ENCODE data around the gene RXRA.
"Not testable (repeated sequence)": the region's sequence is repeated elsewhere in the genome, so short reads cannot be mapped to it uniquely, and the experiment has no call there.

The RXRA gene

GRCh38 chr9:134293611-134294152 is 32.6 kb upstream of the RXRA start:
- DNase-seq (ENCODE audit: low spot score), result peak; percentile 12

DNA sequence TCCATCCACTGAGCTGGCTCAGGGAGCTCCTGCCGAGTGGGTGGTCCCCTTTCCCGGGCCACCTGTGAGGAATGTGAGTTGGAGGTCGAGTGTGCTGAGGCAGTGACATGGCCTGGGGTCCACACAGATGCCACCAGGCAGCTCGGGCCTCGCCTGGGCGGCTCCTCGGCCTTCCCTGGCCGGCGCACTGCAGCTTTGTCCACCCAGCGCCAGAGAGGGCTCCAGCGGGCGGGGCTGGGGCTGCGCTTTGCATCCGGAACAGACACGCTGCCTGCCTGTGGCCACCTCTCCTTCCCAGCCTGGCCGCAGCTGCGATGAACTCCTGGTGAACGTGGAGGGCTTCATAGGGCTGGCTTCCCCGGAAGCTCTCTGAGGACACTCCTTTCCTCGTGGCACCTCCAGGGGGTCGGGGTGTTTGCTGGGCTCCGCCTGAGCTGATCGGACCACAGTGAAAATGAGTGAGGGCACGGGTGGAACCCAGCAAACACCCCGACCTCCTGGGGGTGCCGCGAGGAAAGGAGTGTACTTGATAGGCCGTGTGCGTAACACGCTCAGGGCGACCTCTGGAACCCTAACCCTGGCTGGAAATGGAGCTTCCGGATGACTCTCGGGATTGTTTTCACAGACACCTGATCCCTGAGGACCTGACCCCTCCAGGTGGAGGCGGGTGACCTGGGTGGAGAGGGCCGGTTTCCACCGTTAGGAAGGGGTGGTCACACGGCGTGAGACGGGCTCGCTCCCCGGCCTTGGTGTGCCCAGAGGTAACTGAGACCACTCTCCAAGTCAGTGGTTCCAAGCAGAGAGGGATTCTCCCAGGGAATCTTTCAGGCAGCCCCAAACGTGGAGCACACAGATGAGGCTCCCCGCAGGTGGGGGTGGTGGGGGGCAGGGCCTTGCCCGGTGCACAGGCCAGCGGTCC is 31.8 kb upstream of the RXRA start:
- DNase-seq (ENCODE audit: low spot score), result peak; percentile 21

DNA sequence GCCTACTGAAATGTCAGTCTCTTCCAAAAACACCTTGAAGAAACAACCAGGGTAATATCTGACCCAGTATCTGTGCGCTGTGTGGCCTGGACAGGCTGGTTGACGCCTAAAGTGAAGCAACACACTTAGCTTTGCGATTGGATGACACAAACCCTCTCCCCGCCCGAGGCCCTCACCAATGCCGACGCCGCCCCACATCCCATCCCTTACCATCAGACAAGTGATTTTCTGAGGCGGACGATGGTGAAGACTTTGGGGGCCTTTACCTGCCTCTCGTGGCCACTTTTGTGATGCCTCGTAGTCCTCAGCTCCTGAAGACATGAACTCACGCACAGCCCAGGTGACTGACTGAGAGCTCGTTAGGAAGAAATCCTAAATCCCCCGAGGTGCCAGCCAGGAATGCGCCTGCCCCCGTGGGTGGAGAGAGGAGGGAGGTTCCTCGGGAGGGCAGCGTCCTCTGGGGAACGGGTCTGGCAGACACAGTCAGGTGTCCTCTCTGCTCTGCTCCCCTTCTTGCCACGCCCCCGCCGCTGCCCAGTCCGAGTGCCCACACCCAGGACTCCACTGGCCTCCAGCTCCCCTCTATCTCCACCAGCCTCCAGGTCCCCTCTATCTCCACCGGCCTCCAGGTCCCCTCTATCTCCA is 31.0 kb upstream of the RXRA start:
- DNase-seq (ENCODE audit: low spot score), result no peak

DNA sequence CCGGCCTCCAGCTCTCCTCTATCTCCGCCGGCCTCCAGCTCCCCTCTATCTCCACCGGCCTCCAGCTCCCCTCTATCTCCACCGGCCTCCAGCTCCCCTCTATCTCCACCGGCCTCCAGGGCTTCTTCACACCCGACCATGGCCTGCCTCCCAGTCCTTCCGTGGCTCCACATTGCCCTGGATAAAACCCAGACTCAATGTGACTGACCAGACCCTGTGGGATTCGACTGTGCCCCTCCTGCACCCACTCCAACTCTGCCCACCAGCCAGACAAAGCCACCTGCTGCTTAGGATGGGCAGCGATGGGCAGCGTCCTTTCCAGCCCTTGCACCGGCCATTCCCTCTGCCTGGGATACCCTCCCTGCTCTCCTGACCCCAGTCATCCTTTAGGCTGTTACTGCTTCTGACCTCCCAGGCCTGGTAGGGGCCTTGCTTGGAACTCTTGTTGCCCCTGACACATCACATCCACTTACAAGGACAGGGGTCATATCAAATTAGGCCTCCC is 30.5 kb upstream of the RXRA start:
- DNase-seq (ENCODE audit: low spot score), result no peak

DNA sequence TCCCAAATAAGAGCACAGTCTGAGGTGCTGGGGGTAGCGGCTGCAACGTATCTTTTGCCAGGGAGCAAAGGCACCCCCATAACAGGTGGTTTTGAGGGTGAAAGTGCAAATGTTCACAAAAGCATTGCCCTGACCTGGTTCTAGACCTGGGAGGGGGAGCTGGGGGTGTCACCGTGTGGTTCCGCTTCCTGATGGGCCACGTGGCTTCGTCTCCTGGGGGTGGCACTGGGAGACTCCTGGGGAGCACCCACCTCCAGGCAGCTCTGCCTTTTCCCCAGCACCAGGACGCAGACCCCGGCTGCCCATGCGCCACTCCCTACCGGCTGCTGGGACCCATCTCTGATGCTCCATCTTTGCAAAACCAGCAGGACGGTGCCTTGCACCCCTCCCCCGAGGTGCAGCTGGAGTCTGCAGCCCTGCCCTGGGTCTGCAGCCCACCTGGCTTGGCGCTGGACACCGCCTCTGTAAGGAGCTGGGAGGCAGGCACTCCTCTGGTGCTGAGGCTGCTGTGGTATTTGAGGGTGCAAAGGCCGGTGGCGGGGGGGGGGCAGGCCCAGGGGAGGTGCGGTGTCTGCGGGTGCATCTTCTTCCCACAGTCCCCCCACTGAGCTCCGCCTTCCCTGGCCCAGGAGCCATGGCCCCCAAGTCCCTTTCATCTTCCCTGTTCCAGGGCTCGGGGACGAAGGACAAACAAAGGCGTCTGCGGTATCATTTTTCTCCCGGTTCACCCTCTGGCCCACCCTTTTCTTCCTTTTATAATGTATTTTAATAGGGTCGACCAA is 29.8 kb upstream of the RXRA start:
- DNase-seq (ENCODE audit: low spot score), result no peak

DNA sequence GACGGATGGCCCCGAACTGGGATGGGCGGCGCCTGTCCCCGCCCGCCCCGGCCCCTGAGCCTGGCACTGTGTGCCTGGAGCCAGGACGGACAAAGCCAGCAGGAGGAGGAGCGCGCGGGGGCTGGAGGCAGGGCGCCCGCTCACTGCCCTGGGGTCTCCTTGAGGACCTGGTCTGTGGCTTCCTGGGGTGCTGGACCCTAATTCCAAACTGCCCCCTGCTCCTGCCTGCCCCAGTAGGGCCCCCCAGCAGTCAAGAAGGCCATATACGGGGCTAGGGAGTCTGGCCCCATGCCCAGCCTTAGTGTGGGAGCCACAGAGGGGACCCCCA is 29.2 kb upstream of the RXRA start:
- no peak for DNase-seq (ENCODE audit: low spot score)

DNA sequence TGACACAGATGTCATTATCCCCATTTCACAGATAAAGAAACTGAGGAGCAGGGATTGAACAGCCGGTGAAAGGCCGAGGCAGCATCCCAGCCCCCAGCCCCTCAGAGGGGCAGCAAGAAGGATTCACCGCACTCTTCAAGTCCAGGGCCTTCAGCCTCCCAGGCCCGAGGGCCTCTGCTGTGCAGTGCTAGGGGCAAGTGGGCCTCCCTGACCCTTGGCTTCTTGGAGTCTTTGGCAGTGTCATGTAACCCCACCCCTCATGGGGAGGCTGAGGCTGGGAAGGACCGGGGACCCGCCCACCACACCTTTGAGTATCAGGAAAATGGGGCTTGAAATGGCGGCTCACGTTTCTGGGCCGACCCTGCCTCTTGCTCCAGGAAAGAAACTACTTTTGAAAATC is 28.7 kb upstream of the RXRA start:
- no peak for DNase-seq (ENCODE audit: low spot score)

DNA sequence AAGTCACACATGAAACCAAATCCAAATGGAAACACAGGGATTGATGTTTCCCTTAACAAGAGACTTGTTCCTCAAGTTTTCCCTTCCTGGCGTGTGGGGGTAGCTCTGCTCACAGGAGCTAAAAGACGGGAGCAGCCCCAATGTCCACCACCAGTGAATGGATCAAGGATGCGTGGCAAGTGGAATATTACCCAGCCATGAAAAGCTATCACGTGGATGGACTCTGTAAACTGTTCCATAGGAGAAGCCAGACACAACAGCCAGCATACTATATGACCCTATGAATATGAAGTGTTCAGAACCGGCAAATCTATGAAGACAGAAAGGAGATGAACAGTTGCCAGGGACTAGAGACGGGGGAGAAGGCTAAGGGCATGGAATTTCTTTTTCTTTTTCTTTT is 28.3 kb upstream of the RXRA start:
- DNase-seq (ENCODE audit: low spot score), result no peak

DNA sequence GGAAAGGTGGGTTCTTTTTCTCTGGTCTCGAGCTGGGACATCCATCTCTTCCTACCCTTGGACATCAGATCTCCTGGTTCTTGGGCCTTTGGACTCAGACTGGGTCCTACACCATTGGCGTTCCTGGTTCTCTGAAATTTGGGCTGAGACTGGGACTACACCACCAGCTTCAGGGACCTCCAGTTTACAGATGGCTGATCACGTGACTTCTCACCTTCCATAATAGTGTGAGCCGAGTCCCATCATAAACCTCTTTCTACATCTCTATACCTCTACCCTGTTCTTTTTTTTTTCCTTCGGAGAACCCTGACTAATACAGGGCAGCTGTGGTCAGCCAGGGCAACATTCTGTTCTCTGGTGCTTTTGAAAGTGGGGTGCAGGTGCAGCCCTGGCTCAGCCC is 27.2 kb upstream of the RXRA start:
- no peak for DNase-seq (ENCODE audit: low spot score)

GRCh38 chr9:134299883-134300282 is 26.4 kb upstream of the RXRA start:
- DNase-seq (ENCODE audit: low spot score), result no peak

- no peak for DNase-seq (ENCODE audit: low spot score)
Measured at GRCh38 chr9:134301387-134302129, 24.7 kb upstream of the RXRA start.

- no peak for DNase-seq (ENCODE audit: low spot score)
Measured at GRCh38 chr9:134302130-134302817, 24.0 kb upstream of the RXRA start.

DNA sequence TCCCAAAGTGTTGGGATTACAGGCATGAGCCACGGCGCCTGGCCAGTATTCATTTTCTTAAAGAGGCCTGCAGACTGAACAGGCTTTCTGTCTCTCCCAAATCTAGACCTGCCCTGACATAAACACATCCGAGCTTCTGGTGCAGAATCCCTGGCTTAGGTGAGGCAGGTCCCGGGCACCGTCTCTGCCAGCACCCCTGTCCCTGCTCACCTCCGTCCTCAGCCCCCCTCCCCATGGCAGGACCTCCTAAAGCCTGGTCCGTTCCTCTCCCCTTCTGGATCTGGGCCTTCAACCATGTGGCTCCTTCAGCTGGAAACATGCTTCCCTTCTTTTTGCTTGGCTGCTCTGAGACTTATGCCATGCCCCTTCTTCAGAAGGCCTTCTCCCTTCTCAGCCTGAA is 22.7 kb upstream of the RXRA start:
- DNase-seq (ENCODE audit: low spot score), result no peak

DNA sequence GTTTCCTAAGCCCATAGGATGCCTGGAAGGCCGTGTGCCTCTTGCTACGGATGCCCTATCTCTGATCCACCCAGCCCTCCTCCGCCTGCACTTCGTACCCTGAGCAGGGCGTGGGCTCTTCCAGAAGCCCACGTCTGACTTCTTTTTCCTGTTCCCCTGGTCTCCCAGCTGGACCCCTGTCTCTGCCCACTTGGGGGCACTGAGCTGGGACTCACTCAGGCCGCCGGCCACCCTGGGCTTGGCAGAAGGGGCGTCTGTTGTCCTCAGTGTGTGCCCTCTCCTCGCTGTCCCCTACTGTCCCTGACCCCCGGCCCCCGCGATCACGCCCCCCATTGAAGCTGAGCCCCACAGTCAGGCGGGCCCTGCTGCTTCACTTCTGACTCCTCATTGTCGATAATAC is 22.0 kb upstream of the RXRA start:
- DNase-seq (ENCODE audit: low spot score), result no peak

DNA sequence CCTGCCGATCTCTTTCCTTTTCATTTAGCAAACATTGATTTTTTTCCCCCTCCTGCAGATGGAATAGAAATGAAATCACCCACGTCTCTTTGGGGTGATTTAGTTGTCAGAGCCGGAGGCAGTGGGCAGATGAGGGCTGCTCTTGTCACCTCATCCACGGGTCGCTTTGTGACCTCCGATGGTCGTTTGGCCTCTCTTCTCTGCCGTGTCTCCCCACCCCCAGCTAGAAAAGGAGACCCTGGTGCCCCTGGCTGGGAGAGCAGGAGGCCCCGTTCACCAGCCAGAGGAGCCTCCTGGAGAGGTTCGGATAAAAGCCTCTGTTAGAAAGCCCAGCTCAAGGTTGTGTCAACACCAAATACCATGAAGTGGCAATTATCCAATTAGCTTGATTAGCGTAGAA is 21.6 kb upstream of the RXRA start:
- DNase-seq (ENCODE audit: low spot score), result no peak

DNA sequence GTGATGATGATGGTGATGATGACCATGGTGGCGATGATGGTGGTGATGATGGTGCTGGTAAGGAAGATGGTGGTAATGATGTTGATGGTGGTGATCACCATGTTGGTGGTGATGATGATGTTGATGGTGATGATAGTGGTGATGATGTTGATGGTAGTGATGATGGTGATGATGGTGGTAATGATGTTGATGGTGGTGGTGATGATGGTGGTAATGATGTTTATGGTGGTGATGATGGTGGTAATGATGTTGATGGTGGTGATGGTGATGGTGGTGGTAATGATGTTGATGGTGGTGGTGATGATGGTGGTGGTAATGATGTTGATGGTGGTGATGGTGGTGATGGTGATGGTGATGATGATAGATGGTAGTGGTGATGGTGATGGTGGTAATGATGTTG is 20.7 kb upstream of the RXRA start:
- no peak for DNase-seq (ENCODE audit: low spot score)

DNA sequence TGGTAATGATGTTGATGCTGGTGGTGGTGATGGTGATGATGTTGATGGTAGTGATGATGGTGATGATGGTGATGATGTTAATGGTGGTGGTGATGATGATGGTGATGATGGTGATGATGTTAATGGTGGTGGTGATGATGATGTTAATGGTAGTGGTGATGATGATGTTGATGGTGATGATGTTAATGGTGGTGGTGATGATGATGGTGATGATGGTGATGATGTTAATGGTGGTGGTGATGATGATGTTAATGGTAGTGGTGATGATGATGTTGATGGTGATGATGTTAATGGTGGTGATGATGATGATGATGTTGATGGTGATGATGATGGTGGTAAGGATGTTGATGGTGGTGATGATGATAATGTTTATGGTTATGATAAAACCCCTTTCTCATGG is 20.2 kb upstream of the RXRA start:
- DNase-seq (ENCODE audit: low spot score), result not testable (repeated sequence)

GRCh38 chr9:134306636-134307600 is 19.3 kb upstream of the RXRA start:
- no peak for DNase-seq (ENCODE audit: low spot score)

DNA sequence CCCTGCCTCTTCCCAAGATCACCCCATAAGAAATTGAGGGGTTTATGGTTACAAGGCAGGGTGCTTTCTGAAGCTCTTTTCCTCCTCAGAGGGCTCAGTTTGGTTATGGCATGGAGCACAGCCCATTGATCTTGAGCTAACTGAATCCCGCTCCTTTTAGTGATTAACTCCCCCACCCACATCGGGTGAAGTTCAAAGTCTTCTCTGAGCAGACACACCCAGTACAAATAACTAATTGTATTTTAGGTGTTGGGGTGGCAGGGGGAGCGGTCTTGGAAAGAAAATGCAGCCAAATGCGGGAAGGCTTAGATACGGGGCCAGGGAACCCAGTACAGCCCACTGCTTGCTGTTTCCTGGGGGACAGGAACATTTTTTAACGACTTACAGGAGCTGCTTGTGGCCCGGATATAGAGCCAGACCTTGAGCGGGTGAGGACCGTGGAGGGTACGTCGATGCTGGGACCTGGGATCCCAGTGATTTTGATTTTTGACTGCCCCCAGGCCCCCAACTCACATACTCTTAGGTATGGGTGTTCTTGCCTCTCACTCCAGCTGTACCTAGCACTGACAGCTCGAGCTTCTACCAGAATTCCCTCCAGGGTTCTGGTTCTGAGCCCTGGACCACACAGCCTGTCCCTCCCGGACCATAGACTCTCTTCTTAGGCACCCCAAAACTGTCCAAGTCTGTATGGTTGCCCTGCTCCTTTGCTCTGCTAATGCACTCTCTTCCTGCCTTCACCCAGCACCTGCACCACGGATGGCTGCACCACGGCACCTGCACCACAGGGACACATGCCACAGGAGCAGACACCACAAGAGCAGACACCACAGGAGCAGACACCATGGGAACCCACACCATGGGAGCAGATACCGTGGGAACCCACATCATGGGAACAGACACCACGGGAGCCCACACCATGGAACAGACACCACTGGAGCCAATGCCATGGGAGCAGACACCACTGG is 18.3 kb upstream of the RXRA start:
- no peak for DNase-seq (ENCODE audit: low spot score)
